PC-9 (cell line): ENCODE results near the gene SCN3A. TPM values are rescaled to one million over a fixed set of nuclear protein-coding genes. Genes with fewer than 3 reads are reported as not detected.

Experiments
- Bru-seq: library from RNA; stranded (reverse); fragments of 400-500 nt; gene quantifications from one replicate; lab custom pipeline; 2021; lab: Mats Ljungman, UMichigan
- BruChase-seq, 2 experiments: library from RNA; stranded (reverse); fragments of 400-500 nt; gene quantifications; one replicate each; lab custom pipeline; 2021; lab: Mats Ljungman, UMichigan
- BruUV-seq: library from RNA; stranded (reverse); fragments of 400-500 nt; replicated peaks from 2 replicates; lab custom pipeline; 2021; lab: Mats Ljungman, UMichigan
- CTCF ChIA-PET: fragments of 300-600 bp; sonication (Branson Sonifier 250); formaldehyde crosslinking; loops from one replicate; lab custom pipeline; 2022; ENCODE audit warnings: antibody characterized with exemption; lab: Charles Lee
- POLR2A ChIA-PET: fragments of 300-600 bp; sonication (Branson Sonifier 250); formaldehyde crosslinking; loops from one replicate; lab custom pipeline; 2022; ENCODE audit warnings: antibody characterized with exemption; ENCODE audit not compliant: unreplicated experiment; lab: Charles Lee
- DNase-seq, 2 experiments: peaks; one replicate each; pipeline versions ENCODE4 v3.0.0 to v3.0.0-alpha.2; 2015 to 2022; ENCODE audit warnings: mixed read lengths in 1 of 2
- H2AFZ ChIP-seq: fragments of 200-600 bp; sonication (generic); 2 replicates; pipeline ENCODE4 v1.8.1; 2017; ENCODE audit warnings: antibody characterized with exemption
- H3F3A ChIP-seq: fragments of 200-600 bp; sonication (generic); 2 replicates; pipeline ENCODE4 v1.8.1; 2017; ENCODE audit warnings: antibody characterized with exemption, mild to moderate bottlenecking, low read depth; ENCODE audit not compliant: insufficient read depth
- H3K27ac ChIP-seq: fragments of 200-600 bp; sonication (generic); 2 replicates; pipeline ENCODE4 v1.6.1; 2016; ENCODE audit warnings: mixed run types
- H3K27me3 ChIP-seq: fragments of 200-600 bp; sonication (generic); 2 replicates; pipeline ENCODE4 v1.6.1; 2016; ENCODE audit warnings: low read depth, mixed run types; ENCODE audit not compliant: insufficient read depth
- H3K36me3 ChIP-seq: fragments of 200-600 bp; sonication (generic); 2 replicates; pipeline ENCODE4 v1.6.1; 2016; ENCODE audit warnings: low read depth, mixed run types
- H3K4me1 ChIP-seq: fragments of 200-600 bp; sonication (generic); replicated peaks from 2 replicates; pipeline ENCODE4 v1.6.1; 2016; ENCODE audit warnings: mixed run types; ENCODE audit not compliant: insufficient read depth
- H3K4me2 ChIP-seq: fragments of 200-600 bp; sonication (generic); 2 replicates; pipeline ENCODE4 v1.6.1; 2017; ENCODE audit warnings: mixed run types
- H3K4me3 ChIP-seq: fragments of 200-600 bp; sonication (generic); 2 replicates; pipeline ENCODE4 v1.6.1; 2016; ENCODE audit warnings: mixed run types
- H3K79me2 ChIP-seq: fragments of 200-600 bp; sonication (generic); 2 replicates; pipeline ENCODE4 v1.6.1; 2017; ENCODE audit warnings: low read depth, mixed run types
- H3K9me2 ChIP-seq: fragments of 200-600 bp; sonication (generic); 2 replicates; pipeline ENCODE4 v1.8.1; 2017; ENCODE audit warnings: mild to moderate bottlenecking; ENCODE audit not compliant: insufficient read depth
- H3K9me3 ChIP-seq: fragments of 200-600 bp; sonication (generic); 2 replicates; pipeline ENCODE4 v1.8.1; 2016; ENCODE audit warnings: low read depth; ENCODE audit not compliant: insufficient read depth
- H4K20me1 ChIP-seq: fragments of 200-600 bp; sonication (generic); 2 replicates; pipeline ENCODE4 v1.8.1; 2017; ENCODE audit not compliant: insufficient read depth
- CTCF ChIP-seq: fragments of 200-600 bp; sonication (generic); conservative IDR thresholded peaks from 2 replicates; pipeline ENCODE4 v1.6.1; 2017; ENCODE audit warnings: mixed run types, antibody characterized with exemption, mild to moderate bottlenecking, moderate library complexity
- EZH2 ChIP-seq: fragments of 200-600 bp; sonication (generic); IDR thresholded peaks from 2 replicates; pipeline ENCODE4 v1.8.0; 2017; ENCODE audit warnings: antibody characterized with exemption, low read depth
- intact Hi-C: fragments of 100-400 bp; cut with micrococcal nuclease; formaldehyde crosslinking; loops from one replicate; pipeline ENCODE4 v1.10.0; 2022; ENCODE audit not compliant: unreplicated experiment
- long read RNA-seq: library from polyadenylated mRNA; stranded (forward); transcript quantifications from one replicate; pipeline ENCODE4 v2.0.0, GENCODE V29; 2022
- total RNA-seq: library from RNA; stranded (reverse); gene quantifications from 2 replicates; pipeline ENCODE4 v1.2.3, GENCODE V29; 2021

Gene SCN3A
- not detected in 2 replicates for total RNA-seq
- percentile 3 among the genes with signal in this experiment for Bru-seq, nascent RNA
- BruChase-seq, experiment 1, labeled RNA remaining after a 2-hour chase, result not detected
- BruChase-seq, experiment 2, labeled RNA remaining after a 6-hour chase, result percentile 2 among the genes with signal in this experiment
- long read RNA-seq, result 0 reads

DNA sequence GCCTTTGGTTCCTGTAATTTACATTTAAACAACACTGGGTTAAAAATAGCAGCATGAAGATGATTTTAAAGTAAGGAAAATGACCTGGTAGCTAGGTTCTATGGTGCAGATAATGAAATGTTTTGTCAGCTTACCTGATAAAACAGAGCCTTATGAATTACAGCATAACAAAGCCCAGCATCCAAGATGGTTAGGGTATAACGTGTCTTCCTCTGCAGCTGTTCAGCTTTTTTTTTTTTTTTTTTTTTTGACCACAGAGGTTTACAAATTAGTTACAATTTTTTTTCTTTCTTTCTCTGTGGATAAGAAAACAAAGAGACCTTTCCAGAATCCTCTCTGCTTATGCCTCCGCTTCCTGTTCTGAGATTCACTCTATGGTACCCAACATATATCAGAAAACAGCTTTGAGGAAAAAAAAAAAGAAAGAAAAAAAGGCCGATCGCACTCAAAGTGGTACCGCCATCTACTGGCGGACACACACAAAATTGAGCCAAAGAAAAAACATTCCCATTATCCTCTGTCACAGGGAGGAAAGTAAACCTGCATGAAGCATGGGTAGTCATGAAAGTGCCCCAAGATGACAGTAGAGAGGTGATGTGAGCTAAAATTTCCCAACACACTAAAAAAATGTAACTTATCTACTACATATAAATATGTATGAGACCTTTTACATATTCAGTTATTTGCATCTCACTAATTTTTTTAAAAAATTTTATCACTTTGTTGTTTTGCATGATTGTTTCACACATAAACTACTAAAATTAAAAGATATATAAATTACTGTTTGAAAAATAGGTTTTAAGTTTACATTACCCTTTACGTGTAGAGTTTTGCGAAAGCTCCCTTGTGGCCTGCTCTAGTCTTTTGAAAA, at the start of gene SCN3A:
TSS of gene SCN3A (minus strand) at position 362 of the 871 bp plus-strand sequence. CDS start 27,656 bp downstream, outside the sequence.
- BruUV-seq, result no TSS peak
- Histone ChIP-seq H3K4me1 (no peaks in the 10 kb centered on the region), H3K9me3 (no peaks in the 10 kb centered on the region), H3K36me3 (no peaks in the 10 kb centered on the region), H3F3A (no peaks in the 10 kb centered on the region), H4K20me1 (no peaks in the 10 kb centered on the region), H3K27me3 (no peaks in the 10 kb centered on the region), H2AFZ (no peak within 1 kb of the TSS), H3K27ac (no peak within 1 kb of the TSS), H3K79me2 (no peaks in the 10 kb centered on the region), H3K4me2 (no peak within 1 kb of the TSS), H3K4me3 (no peak within 1 kb of the TSS), H3K9me2 (no peaks in the 10 kb centered on the region)
- DNase-seq, result peak in 1 of 2 experiments; percentile 10
- ChIA-PET POLR2A (interaction anchor here (0.7 kb wide), 1 partner anchor 211 kb away, joined by 5 read pairs; no protein-coding TSS in a partner anchor), CTCF (interaction anchor here (0.6 to 1.6 kb wide), 15 partner anchors 10 to 670 kb away, joined by 3 to 12 read pairs (median 6); no protein-coding TSS in a partner anchor)
- intact Hi-C loops, result loop anchor here (1.0 to 5.0 kb wide), 2 partner anchors 187 to 467 kb away; no protein-coding TSS in a partner anchor
- TF ChIP-seq CTCF (peak; percentile 66), EZH2 (no peak)

GRCh38 chr2:165253178-165253577, 49.3 kb upstream of the SCN3A start:
- H3K4me2 ChIP-seq, result no peak overlapping the region
- H3K36me3 ChIP-seq, result no peaks in the 10 kb centered on the region
- DNase-seq, result no peak
- H4K20me1 ChIP-seq, result no peaks in the 10 kb centered on the region
- no peaks in the 10 kb centered on the region for H3K4me1 ChIP-seq
- POLR2A ChIA-PET, result no interaction called here
- H3K9me3 ChIP-seq, result no peaks in the 10 kb centered on the region
- H3K27me3 ChIP-seq, result no peaks in the 10 kb centered on the region
- BruUV-seq, result no TSS peak
- intact Hi-C loops, result no loop called here
- H3K4me3 ChIP-seq, result no peak overlapping the region
- H3K9me2 ChIP-seq, result no peaks in the 10 kb centered on the region
- H3K79me2 ChIP-seq, result no peaks in the 10 kb centered on the region
- CTCF ChIA-PET, result no interaction called here
- TF ChIP-seq EZH2 (no peak), CTCF (no peak)
- no peaks in the 10 kb centered on the region for H3F3A ChIP-seq
- no peak overlapping the region for H2AFZ ChIP-seq
- H3K27ac ChIP-seq, result no peak overlapping the region

GRCh38 chr2:165251366-165251765, 47.5 kb upstream of the SCN3A start:
- no peaks in the 10 kb centered on the region for H3K36me3 ChIP-seq
- no peak for TF ChIP-seq EZH2
- TF ChIP-seq CTCF, result no peak
- DNase-seq, result no peak
- BruUV-seq, result no TSS peak
- H3K27me3 ChIP-seq, result no peaks in the 10 kb centered on the region
- H3K9me2 ChIP-seq, result no peaks in the 10 kb centered on the region
- ChIA-PET POLR2A (no interaction called here), CTCF (no interaction called here)
- no peak overlapping the region for H3K4me3 ChIP-seq
- no peak overlapping the region for H3K4me2 ChIP-seq
- no peak overlapping the region for H2AFZ ChIP-seq
- intact Hi-C loops, result no loop called here
- H4K20me1 ChIP-seq, result no peaks in the 10 kb centered on the region
- no peaks in the 10 kb centered on the region for H3K4me1 ChIP-seq
- no peaks in the 10 kb centered on the region for H3K9me3 ChIP-seq
- H3K79me2 ChIP-seq, result no peaks in the 10 kb centered on the region
- no peak overlapping the region for H3K27ac ChIP-seq
- H3F3A ChIP-seq, result no peaks in the 10 kb centered on the region
